Activated naive CD4-positive, alpha-beta T cell treated with anti-CD3 and anti-CD28 coated beads, Interleukin-2, amount 50 U/mL, for 24 hours (primary cell): ENCODE results near the gene STK4.
A peak's percentile ranks its signal among the peaks of the same experiment; 100 is the strongest.
"Not testable (repeated sequence)": the region's sequence is repeated elsewhere in the genome, so short reads cannot be mapped to it uniquely, and the experiment has no call there.

Experiments used
- H3K27ac Mint-ChIP-seq: one replicate; pipeline ENCODE4 v1.8.0; 2021; ENCODE audit warnings: mild to moderate bottlenecking, mixed read lengths
- H3K27me3 Mint-ChIP-seq: one replicate; pipeline ENCODE4 v1.8.0; 2021; ENCODE audit warnings: mixed read lengths
- H3K36me3 Mint-ChIP-seq: one replicate; pipeline ENCODE4 v1.8.0; 2021; ENCODE audit warnings: mixed read lengths
- H3K4me1 Mint-ChIP-seq: one replicate; pipeline ENCODE4 v1.8.0; 2021; ENCODE audit warnings: mixed read lengths
- H3K4me3 Mint-ChIP-seq: one replicate; pipeline ENCODE4 v1.8.0; 2021; ENCODE audit warnings: mild to moderate bottlenecking, mixed read lengths
- H3K9me3 Mint-ChIP-seq: one replicate; pipeline ENCODE4 v1.8.0; 2021; ENCODE audit warnings: mixed read lengths

Gene STK4

GRCh38 chr20:44990957-44991356, 24.6 kb downstream of the STK4 start:
- Mint-ChIP-seq H3K4me1 (peaks cover 84% of the 10 kb centered on the region), H3K9me3 (no peaks in the 10 kb centered on the region), H3K4me3 (peak overlapping the region; percentile 88), H3K27ac (peak overlapping the region; percentile 97), H3K36me3 (peaks cover 38% of the 10 kb centered on the region), H3K27me3 (no peaks in the 10 kb centered on the region)

- peak overlapping the region; percentile 79 for H3K4me3 Mint-ChIP-seq
- peaks cover 91% of the 10 kb centered on the region for H3K4me1 Mint-ChIP-seq
- peak overlapping the region; percentile 83 for H3K27ac Mint-ChIP-seq
- H3K27me3 Mint-ChIP-seq: no peaks in the 10 kb centered on the region
- no peaks in the 10 kb centered on the region for H3K9me3 Mint-ChIP-seq
- peaks cover 39% of the 10 kb centered on the region for H3K36me3 Mint-ChIP-seq
These were observed 27.0 kb downstream of the STK4 start for GRCh38 chr20:44993343-44993742.

- Mint-ChIP-seq H3K9me3 (no peaks in the 10 kb centered on the region), H3K4me3 (no peak overlapping the region), H3K27me3 (no peaks in the 10 kb centered on the region), H3K36me3 (peaks cover 43% of the 10 kb centered on the region), H3K4me1 (peaks cover 84% of the 10 kb centered on the region), H3K27ac (peak overlapping the region; percentile 97)
These were observed 30.9 kb downstream of the STK4 start for GRCh38 chr20:44997171-44997570.

GRCh38 chr20:44997668-44998067, 31.4 kb downstream of the STK4 start:
- Mint-ChIP-seq H3K4me1 (peaks cover 80% of the 10 kb centered on the region), H3K27ac (peak overlapping the region; percentile 97), H3K9me3 (no peaks in the 10 kb centered on the region), H3K36me3 (peaks cover 43% of the 10 kb centered on the region), H3K4me3 (peak overlapping the region; percentile 49), H3K27me3 (no peaks in the 10 kb centered on the region)

GRCh38 chr20:45008521-45009049, 42.3 kb downstream of the STK4 start:
- Mint-ChIP-seq H3K27ac (peak overlapping the region; percentile 57), H3K27me3 (no peaks in the 10 kb centered on the region), H3K9me3 (no peaks in the 10 kb centered on the region), H3K4me3 (peak overlapping the region; percentile 20), H3K36me3 (peaks cover 20% of the 10 kb centered on the region), H3K4me1 (peaks cover 70% of the 10 kb centered on the region)

- Mint-ChIP-seq H3K36me3 (peaks cover 14% of the 10 kb centered on the region), H3K27ac (peak overlapping the region; percentile 2), H3K4me3 (no peak overlapping the region), H3K9me3 (no peaks in the 10 kb centered on the region), H3K27me3 (no peaks in the 10 kb centered on the region), H3K4me1 (peaks cover 78% of the 10 kb centered on the region)
These were observed 44.1 kb downstream of the STK4 start for GRCh38 chr20:45010399-45010828.

GRCh38 chr20:45011108-45011526, 44.8 kb downstream of the STK4 start:
- Mint-ChIP-seq H3K4me3 (no peak overlapping the region), H3K36me3 (peaks cover 16% of the 10 kb centered on the region), H3K27me3 (no peaks in the 10 kb centered on the region), H3K27ac (peak overlapping the region; percentile 49), H3K9me3 (no peaks in the 10 kb centered on the region), H3K4me1 (peaks cover 80% of the 10 kb centered on the region)

- Mint-ChIP-seq H3K4me3 (no peak overlapping the region), H3K27ac (no peak overlapping the region), H3K27me3 (no peaks in the 10 kb centered on the region), H3K36me3 (peaks cover 23% of the 10 kb centered on the region), H3K4me1 (peaks cover 84% of the 10 kb centered on the region), H3K9me3 (no peaks in the 10 kb centered on the region)
These were observed 46.5 kb downstream of the STK4 start for GRCh38 chr20:45012682-45013302.

GRCh38 chr20:45014131-45014530, 47.8 kb downstream of the STK4 start:
- H3K9me3 Mint-ChIP-seq, H3K27me3 Mint-ChIP-seq, H3K4me3 Mint-ChIP-seq, H3K27ac Mint-ChIP-seq: not testable (repeated sequence)
- Mint-ChIP-seq H3K4me1 (peaks cover 82% of the 10 kb centered on the region), H3K36me3 (peaks cover 25% of the 10 kb centered on the region)

- Mint-ChIP-seq H3K9me3 (no peaks in the 10 kb centered on the region), H3K27ac (peak overlapping the region; percentile 92), H3K27me3 (no peaks in the 10 kb centered on the region), H3K4me1 (peaks cover 82% of the 10 kb centered on the region), H3K4me3 (no peak overlapping the region), H3K36me3 (peaks cover 23% of the 10 kb centered on the region)
These were observed 48.5 kb downstream of the STK4 start for GRCh38 chr20:45014671-45015415.

GRCh38 chr20:45016089-45016671, 49.9 kb downstream of the STK4 start:
- Mint-ChIP-seq H3K4me3 (peak overlapping the region; percentile 62), H3K36me3 (peaks cover 25% of the 10 kb centered on the region), H3K4me1 (peaks cover 79% of the 10 kb centered on the region), H3K9me3 (no peaks in the 10 kb centered on the region), H3K27ac (peak overlapping the region; percentile 92), H3K27me3 (no peaks in the 10 kb centered on the region)

GRCh38 chr20:45017281-45017680, 51.0 kb downstream of the STK4 start:
- peak overlapping the region; percentile 17 for H3K4me3 Mint-ChIP-seq
- H3K27me3 Mint-ChIP-seq: no peaks in the 10 kb centered on the region
- peaks cover 25% of the 10 kb centered on the region for H3K36me3 Mint-ChIP-seq
- peaks cover 79% of the 10 kb centered on the region for H3K4me1 Mint-ChIP-seq
- H3K9me3 Mint-ChIP-seq: no peaks in the 10 kb centered on the region
- peak overlapping the region; percentile 76 for H3K27ac Mint-ChIP-seq

GRCh38 chr20:45017857-45018256, 51.5 kb downstream of the STK4 start:
- peaks cover 25% of the 10 kb centered on the region for H3K36me3 Mint-ChIP-seq
- H3K27me3 Mint-ChIP-seq: no peaks in the 10 kb centered on the region
- no peak overlapping the region for H3K4me3 Mint-ChIP-seq
- peaks cover 84% of the 10 kb centered on the region for H3K4me1 Mint-ChIP-seq
- H3K27ac Mint-ChIP-seq: peak overlapping the region; percentile 76
- no peaks in the 10 kb centered on the region for H3K9me3 Mint-ChIP-seq

- H3K27ac Mint-ChIP-seq: peak overlapping the region; percentile 79
- H3K27me3 Mint-ChIP-seq: no peaks in the 10 kb centered on the region
- no peaks in the 10 kb centered on the region for H3K9me3 Mint-ChIP-seq
- no peak overlapping the region for H3K4me3 Mint-ChIP-seq
- H3K4me1 Mint-ChIP-seq: peaks cover 86% of the 10 kb centered on the region
- peaks cover 25% of the 10 kb centered on the region for H3K36me3 Mint-ChIP-seq
These were observed 52.9 kb downstream of the STK4 start for GRCh38 chr20:45019027-45019761.

- Mint-ChIP-seq H3K4me1 (peaks cover 86% of the 10 kb centered on the region), H3K4me3 (no peak overlapping the region), H3K27ac (peak overlapping the region; percentile 18), H3K36me3 (peaks cover 25% of the 10 kb centered on the region), H3K9me3 (no peaks in the 10 kb centered on the region), H3K27me3 (no peaks in the 10 kb centered on the region)
These were observed 53.4 kb downstream of the STK4 start for GRCh38 chr20:45019762-45020123.
